Lung microvascular endothelial cell (primary cell): ENCODE results near the gene CDC40. TPM values are rescaled to one million over a fixed set of nuclear protein-coding genes. Genes with fewer than 3 reads are reported as not detected.
"Not testable (repeated sequence)": the region's sequence is repeated elsewhere in the genome, so short reads cannot be mapped to it uniquely, and the experiment has no call there.

Experiments used
- DNase-seq, 2 donors: peaks; one replicate each; pipeline versions ENCODE4 v3.0.0 to v3.0.0-alpha.2; 2010; ENCODE audit warnings: low read depth in 2 of 2
- total RNA-seq: library from RNA; depleted of rRNA; stranded (reverse); fragments of >200 nt; gene quantifications from 2 replicates; pipeline ENCODE4 v1.2.1, GENCODE V29; 2014

CDC40 gene
- total RNA-seq, 1 donor from 2014 or later, result 13.1 TPM

GRCh38 chr6:110270165-110270564, 89.9 kb downstream of the CDC40 start:
- DNase-seq, result no peak

GRCh38 chr6:110271732-110272022, 91.5 kb downstream of the CDC40 start:
- DNase-seq, result no peak

DNA sequence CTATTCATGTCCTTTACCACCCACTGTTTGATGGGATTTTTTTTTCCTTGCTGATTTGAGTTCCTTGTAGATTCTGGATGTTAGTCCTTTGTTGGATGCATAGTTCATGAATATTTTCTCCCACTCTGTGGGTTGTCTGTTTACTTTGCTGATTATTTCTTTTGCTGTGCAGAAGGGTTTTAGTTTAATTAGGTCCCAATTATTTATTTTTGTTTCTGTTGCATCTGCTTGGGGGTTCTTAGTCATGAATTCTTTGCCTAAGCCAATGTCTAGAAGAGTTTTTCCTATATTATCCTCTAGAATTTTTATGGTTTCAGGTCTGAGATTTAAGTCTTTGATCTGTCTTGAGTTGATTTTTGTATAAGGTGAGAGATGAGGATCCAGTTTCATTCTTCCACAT, 92.6 kb downstream of the CDC40 start:
- DNase-seq, result not testable (repeated sequence)

DNA sequence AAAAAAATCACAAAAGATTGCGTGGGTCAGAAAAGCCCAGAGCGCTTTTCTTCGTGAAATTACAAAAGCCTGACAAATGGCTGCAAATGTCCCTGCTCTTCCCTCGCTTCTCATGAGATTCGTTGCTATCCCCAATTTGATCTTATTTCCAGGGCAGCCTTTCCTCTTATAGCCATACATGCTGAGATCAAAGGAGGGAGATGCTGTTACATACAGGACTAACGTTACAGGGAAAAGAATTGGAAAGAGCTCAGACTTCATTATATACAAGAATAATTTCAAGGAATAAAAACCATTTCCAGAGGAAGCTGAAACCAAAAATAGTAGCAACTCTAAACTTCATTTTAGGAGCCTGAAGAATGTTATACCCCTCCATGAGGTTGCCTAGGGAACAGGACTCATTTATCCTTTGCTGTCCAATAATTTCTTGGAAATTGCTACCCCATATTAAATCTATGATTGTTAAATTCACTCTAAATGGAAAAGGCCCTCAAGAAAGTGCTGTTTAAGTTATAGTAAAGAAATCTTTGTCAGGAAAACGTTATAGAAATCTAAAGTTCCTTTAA, 97.0 kb downstream of the CDC40 start:
- no peak for DNase-seq

Other genes starting within 250 kb of the CDC40 start
- not detected in 2 replicates for gene GPR6, start 202.1 kb upstream of the CDC40 start, total RNA-seq
- gene WASF1, start 757 bp upstream of the CDC40 start, total RNA-seq, result 6.8 and 8.7 TPM in 2 replicates
- not detected in 2 replicates for gene METTL24, start 177.9 kb downstream of the CDC40 start, total RNA-seq
- gene DDO, start 235.1 kb downstream of the CDC40 start, total RNA-seq, result 1.7 and 2.6 TPM in 2 replicates